Right renal pelvis (tissue), 4 donors: ENCODE data around the gene ELOVL6. TPM values are rescaled to one million over a fixed set of nuclear protein-coding genes. Genes with fewer than 3 reads are reported as not detected.
"Not testable (repeated sequence)": the region's sequence is repeated elsewhere in the genome, so short reads cannot be mapped to it uniquely, and the experiment has no call there.

Experiments used
- DNase-seq, 4 donors: peaks; one replicate each; pipeline ENCODE4 v3.0.0-alpha.2; 2013; ENCODE audit warnings: low read depth in 4 of 4, low spot score in 3 of 4, missing footprints in 1 of 4
- polyA plus RNA-seq, 4 donors: library from polyadenylated mRNA; unstranded; fragments of 120-200 nt; gene quantifications; one replicate each; pipeline ENCODE4 v1.2.1, GENCODE V29; 2013; ENCODE audit not compliant: insufficient read length in 4 of 4

Gene ELOVL6
- polyA plus RNA-seq, 4 donors = 26.2 to 37.9 (median 35.0) TPM

DNA sequence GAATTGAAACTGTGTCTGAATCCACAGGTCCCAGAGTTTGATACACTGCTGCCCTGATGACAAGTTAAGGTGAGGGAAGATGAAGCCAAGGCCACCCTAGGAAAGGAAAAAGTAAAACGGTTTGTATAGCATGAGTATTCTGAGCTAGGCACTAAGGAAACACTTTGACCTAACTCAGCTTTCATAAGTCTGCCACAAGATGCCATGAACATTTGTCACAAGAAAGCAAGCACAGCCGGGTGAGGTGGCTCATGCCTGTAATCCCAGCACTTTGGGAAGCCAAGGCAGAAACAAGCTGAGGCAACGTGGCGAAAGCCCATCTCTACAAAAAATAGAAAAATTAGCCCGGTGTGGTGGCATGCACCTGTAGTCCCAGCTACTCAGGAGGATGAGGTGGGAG, 34.2 kb downstream of the ELOVL6 start:
- no peak for DNase-seq

DNA sequence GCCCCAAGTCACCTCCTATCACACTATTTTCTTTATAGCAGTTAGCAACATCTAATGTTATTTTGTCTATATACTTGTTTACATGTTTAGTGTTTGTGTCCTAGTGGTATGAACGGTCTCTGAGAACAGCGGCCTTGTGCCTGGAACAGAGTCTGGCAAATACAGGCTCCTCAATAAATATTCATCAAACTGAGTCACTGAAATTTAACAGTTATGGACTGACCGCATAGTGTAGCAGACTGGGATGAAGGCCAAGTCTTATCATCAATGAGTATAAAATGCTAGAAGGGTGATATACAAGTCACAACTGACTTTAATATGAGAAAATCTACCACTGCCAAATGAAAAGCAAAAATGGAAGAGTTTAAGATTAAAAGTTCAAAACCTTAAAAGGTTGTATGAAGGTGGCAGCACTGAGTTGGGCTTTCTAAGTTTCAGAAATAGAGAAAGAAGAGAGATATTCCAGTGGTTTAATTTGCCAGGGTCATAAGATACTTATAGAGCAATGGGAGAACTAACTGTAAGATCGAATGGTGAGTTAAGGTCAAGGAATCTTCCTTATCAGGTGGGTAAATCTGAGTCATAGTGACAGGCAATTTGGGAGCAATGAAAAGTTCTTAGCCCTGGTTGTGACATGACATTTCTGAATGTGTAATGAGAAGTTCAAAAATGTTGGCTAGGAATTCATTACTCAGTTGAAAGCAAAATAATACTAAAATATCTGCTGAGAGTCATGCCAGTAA, 34.9 kb downstream of the ELOVL6 start:
- no peak for DNase-seq

DNA sequence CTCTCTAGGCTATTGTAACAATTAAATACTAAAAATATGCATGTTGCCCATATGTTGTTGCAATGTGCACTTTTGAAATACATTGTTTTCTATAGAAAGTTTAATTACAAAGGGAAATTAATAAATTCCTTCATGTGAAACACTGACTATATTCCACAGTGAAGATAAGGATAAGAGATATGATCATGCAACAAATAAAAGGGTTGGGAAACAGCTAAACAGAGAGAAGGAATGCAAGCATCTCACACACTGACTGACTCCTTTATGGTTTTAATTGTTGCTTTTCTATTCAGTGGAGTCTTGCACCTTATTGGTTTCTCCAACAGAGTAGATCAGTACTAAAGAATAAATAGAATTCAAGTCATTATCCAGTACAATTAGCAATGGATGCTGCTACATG, 37.8 kb downstream of the ELOVL6 start:
- DNase-seq = no peak

DNA sequence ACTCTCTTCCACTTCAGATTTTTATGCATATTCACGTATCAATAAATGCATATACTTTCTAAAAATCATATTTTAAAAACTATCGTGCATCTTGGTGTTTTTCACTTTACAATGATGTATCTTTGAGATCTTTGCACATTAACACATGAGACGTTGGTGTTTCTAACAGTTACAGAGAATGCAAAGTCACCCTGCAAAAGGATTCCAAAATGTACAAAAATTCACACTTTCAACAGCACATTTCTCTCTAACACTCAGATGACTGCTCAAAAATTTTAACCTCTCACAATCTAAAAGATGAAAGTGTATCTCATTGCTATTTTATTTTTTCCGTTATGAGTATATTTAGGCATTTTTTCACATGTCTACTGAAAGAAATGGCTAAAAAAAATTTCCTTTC, 38.9 kb downstream of the ELOVL6 start:
- DNase-seq = no peak

DNA sequence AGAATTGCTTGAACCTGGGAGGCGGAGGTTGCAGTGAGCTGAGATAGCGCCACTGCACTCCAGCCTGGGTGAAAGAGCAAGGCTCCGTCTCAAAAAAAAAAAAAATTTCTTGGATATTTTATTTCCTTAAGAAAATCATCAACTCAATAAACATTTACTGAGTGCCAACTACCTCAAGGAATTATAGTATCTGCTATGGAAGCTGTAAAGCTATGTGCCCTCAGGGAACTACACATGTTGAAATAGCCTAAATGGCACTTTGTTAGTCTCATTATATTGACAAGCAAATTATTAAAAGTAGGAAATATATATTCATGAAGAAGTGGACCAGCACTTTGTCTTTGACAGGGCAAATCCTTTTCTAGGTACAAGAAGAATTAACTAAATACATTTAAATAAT, 40.8 kb downstream of the ELOVL6 start:
- DNase-seq = no peak

DNA sequence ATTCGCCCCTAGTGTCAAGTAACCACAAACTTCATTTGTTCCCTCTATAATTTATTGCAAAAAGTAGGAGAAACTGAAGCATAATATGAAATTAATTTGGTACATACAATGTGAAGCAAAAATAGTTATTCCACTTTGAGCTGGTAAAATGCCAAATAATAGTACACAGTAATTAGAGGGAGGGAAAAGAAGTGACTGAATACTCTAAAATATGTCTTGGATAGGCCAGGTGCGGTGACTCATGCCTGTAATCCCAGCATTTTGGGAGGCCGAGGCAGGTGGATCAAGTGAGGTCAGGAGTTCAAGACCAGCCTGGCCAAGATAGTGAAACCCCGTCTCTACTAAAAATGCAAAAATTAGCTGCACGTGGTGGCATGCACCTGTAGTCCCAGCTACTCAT, 41.2 kb downstream of the ELOVL6 start:
- not testable (repeated sequence) for DNase-seq

DNA sequence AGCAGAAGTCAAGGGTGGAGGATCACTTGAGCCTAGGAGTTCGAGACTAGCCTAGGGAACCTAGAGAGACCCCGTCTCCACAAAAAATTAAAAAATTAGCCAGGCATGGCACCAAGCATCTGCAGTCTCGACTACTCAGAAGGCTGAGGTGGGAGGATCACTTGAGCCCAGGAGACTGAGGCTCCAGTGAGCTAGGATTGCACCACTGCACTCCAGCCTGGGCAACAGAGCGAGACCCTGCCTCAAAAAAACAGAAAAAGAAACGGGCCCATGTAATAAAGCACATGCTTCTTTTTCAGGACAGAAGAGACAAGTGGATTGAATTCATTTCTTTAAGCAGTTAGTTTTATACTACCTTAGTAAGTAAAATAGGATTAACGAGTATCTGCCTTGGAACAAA, 42.0 kb downstream of the ELOVL6 start:
- no peak for DNase-seq

DNA sequence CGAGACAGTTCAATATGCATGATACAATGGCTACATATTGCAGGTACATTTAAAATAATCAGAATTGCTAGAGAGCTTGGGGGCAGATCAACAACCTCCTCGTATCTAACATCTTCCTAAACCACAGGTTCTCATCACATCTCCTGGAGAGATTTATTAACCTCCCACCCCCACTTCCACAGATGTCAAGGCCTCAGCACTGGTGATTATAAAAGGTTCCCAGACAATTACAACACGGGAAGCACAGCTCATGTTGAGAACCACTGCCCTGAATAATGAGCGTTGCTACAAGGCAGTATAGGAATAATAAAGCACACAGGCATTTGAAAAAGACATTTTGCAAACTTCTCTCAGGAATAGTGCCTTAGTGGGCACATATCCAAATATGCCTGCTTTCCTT, 42.8 kb downstream of the ELOVL6 start:
- DNase-seq = no peak

DNA sequence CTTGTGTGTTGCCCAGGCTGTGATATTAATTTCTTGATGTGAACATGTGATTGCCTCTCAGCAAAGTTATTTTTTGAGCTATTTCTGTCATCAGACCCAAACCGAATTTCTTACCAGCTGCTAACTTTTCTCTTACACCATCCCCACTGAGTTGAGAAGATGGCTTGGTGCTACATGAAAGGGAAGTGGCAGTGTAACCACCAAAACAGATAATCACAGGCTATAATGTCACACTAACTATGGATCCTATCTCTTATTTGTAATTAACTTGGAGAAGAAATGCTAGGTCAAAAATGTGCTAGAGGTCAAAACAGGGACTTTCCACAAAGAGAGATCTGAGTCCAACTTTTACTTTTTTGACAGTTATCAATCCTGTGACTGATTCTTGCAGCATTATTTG, 43.8 kb downstream of the ELOVL6 start:
- DNase-seq = no peak

DNA sequence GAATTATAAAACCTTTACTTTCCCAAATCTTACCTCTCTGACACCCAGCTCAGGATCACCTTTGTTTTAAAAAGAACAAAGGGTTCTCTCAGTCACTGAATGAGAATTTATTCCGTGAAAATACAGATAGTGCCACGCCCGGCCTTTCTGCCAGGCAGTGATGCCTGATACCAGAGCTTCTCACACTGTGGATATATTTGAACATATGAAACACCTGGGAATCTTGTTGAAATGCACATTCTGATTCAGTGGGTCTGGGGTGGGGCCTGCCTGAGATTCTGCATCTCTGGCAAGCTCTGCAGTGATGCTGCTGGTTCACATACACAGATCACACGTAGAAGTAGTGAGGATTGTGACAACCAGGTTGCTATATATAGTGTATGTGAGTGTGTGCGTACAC, 46.0 kb downstream of the ELOVL6 start:
- DNase-seq = no peak

DNA sequence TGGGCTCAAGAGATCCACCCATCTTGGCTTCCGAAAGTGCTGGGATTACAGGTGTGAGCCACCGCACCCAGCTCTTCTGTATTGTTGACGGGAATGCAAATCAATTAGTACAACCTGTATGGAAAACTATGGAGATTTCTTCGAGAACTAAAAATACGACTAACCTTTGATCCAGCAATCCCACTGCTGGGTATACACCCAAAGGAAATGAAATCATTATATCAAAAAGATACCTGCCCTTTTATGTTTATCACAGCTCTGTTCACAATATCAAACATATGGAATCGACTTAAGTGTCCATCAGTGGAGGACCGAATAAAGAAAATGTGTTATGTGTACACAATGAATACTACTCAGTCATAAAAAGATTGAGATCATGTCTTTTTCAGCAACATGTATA, 49.3 kb downstream of the ELOVL6 start:
- DNase-seq = no peak

DNA sequence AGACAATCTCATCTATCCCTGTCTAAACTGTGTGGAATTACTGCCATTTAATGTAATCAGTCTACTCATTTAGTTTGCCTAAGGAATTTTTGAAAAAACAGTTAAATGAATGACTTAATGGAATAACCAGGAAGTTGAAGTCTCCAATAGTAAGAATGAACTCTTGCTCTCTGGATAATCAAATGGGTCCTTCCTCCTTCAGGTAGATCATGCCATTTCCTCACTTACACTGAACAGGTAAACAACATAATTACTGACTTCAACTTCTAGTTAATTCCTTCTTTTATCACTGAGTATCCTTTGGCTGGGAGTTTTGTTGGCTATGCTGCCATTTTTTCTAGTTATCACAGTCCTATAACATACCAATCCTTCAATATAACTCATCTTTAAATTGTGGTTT, 56.0 kb downstream of the ELOVL6 start:
- no peak for DNase-seq

DNA sequence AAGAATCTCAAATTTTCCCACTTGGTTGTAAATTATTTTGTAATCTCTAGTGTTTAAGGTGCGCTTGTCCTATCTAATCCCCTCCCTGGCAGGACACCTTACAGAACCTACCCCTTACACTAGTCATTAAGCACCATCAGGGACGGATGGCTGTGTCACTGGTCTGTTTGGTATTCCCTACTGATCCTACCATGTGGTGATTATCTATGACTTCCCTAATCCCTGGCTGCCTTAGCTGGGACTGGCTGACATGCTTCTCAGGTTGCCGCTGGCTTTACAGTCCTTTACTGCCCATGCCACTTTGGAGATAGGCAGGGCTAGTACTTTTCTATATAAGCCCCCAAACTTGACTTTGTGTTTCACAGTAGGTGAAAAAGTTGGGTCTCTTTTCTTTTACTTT, 58.6 kb downstream of the ELOVL6 start:
- no peak for DNase-seq

DNA sequence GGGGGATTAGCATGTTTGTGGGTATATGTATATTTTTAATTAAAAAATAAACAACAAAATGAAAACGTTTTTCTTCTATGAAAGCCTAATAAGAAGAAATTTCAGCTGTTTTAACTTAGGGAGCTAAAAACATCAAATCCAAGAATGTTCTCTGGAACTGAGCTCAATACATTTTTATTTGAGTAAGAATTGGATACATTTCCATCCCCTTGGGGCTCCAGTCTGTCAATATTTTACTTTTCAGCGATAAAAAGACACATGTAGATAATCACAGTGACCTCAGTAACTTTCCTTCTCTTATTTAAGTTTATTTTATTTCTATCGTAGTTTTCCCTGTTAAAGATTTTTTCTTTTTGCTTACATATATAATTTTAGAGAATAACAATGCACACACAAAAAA, 59.3 kb downstream of the ELOVL6 start:
- no peak for DNase-seq

DNA sequence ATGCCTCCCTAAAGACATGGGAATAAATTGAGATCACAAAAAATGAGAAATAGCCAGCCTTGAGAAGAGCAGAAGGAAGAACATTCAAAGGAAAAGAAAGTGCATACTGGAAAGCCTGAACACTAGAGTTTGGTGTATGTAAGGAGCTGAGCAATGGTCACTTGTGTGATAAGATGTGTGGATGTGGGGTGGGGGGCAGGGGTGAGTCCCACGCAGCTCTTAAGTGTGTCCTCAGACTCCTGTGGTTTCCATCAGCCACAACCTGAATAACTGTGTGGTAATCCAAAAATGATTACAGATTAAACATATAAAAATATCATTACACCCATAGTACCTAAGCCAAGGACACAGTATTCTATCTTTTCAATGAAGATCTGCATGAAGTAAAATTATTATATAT, 59.9 kb downstream of the ELOVL6 start:
- DNase-seq = no peak

DNA sequence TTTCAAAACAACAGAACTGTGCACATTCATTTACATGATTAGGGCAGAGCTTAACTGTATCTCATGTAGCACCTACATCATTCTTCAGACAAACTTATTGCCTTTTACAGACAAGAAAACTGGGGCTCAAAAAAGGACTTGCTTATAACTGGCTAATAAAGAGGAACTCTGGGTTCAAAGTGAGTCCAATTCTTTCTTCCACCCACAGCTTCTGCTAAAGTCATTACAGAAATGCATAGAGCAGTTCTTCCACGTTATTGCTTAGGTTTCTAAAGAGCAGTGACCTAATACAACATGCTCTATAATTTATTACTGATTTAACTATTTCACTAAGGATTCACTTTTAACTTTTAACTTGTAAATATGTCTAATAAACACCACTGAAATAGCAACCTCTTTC, 60.6 kb downstream of the ELOVL6 start:
- DNase-seq = no peak

DNA sequence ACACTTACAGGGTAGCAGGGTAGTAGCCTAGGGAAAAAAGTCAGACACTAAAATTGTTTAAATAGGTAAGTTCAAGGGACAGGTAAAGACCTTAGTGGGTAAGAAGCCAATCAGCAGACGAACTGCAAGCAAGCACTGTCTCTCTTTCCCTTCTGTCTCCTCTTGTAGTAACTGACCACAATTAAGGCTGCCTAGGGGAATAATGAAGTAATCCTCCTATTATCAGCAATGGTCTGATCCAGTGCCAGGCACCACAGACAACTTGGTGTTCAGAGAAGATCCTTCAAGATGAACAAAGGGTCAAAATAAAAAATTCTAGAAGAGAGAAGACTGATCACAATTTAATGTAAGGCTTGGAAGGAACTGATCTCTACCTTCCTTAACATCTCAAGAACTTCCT, 62.9 kb downstream of the ELOVL6 start:
- no peak for DNase-seq

DNA sequence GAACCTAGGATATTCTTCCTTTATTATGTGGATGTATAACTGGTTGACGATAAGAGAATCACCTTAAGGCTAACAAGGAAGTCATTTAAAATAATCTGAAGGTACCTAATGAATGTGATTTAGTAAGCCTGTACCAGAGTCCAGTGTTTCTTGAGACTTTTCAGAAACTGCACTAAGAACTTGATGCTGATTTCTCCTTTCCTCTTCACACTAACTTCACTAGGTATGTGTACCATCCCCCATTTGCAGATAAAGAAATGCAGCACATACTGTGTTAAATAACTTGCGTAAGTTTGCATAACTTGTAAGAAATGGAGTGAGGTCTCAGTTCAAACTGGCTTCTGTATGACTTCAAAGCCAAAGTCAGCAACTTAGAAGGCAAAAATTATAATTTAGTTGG, 63.3 kb downstream of the ELOVL6 start:
- no peak for DNase-seq

DNA sequence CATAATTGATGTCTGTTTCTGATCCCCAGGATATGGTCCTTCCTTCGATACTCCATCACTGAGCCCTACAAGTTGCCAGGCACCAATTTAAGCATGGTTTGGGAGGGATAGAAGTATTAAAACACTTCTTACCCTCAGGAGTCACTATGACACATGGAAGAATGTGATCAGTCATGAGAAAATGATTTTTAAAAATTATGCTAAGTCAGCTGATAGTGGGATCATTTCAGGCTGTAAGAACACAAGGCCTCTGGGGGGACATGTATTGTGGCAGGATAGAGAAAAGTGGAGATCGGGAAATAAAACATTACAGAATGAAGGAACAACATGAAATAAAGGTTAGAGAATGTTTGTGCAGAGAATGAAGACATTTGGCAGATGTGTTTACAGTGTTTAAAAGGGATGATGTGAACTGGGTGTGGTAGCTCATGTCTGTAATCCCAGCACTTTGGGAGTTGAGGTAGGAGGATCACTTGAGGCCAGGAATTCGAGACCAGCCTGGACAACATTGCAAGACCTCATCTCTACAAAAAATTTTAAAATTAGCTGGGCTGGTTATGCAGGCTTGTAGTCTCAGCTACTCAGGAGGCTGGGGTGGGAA, 64.0 kb downstream of the ELOVL6 start:
- no peak for DNase-seq

DNA sequence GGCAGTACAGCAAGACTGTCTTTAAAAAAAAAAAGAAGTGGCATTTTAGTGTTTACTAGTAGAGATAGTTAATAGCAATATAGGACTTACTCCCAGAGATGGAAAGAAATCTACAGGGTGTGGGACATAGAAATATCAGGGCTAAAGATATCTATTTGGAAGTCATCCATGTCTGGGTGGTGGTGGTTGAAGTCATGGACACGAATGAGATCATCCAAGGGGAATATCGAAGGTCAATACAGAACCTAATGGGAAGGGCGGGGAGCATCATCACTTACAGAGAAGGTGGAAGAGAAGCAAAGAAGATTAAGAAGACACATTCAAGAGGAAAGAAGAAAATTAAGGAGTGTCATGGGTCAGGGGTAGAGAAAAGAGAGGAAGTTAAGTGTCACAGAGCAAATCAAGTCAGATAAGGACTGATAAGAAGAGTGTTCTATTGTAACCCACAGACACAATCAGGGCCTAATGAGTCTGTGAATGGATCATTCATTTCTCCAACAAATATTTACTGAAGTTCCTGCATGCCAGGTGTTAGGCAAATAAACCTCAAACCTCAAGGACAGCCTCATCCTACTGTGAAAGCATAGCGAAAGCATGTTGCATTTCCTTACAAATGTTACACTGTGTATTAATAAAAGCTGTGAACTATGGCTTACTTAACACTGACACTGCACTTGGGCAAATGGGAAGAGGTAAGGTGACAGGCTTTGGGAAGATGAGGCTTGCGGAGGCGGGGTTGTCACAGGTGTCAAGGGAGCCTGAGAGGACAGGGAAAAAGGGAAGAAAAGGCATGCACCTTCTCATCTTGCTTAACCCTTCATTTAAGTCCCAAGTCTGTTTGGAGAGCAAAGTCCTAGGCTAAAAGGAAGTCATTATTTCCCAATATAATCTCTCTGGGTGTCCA, 65.3 kb downstream of the ELOVL6 start:
- no peak for DNase-seq

DNA sequence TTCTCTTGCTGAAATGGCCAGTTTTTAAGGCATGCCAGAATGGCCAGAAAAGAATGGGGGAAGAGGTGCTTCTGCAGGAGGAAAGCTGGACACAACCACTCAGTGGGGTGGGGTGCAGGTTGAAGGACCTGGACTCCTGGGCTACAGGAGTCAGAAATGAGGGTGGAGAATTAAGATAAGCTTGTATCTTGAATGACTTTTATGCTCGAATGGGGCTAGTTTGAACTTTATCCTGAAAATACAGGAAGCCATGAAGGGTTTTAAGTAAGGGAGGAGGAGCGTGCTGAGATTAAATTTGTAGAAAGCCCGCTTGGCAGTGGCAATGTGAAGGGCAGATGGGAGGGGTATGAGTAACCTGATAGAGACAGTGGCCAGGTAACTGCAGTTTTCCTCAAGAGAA, 66.5 kb downstream of the ELOVL6 start:
- no peak for DNase-seq
